Measurements from ENCODE around the gene RPL7A. TPM values are rescaled to one million over a fixed set of nuclear protein-coding genes. Genes with fewer than 3 reads are reported as not detected.
"Not testable (repeated sequence)": the region's sequence is repeated elsewhere in the genome, so short reads cannot be mapped to it uniquely, and the experiment has no call there.

The RPL7A gene
- polyA plus RNA-seq, 2 donors = 2,052 to 3,524 TPM

DNA sequence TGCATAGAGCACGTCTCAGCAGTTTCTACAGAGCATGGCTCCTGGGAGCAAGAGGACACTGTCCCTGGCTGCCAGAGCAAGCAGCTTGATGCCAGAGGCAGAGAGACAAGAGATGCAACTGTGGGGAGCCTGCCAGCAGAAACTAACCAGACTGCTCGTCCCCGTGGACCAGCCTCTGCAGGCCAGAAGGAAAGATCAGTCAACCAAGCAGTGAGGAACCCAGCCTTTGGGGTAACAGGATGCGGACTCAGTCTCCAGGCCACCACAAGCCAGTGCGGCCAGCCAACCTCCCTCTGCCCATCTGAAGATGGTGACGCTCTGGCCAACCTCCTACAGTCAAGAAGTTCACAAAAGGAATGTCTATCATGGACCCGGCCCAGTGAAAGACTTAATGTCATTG is 24.1 kb downstream of the RPL7A start:
- Histone ChIP-seq H3K27me3 (ENCODE audit: control insufficient read depth in 1 of 2, insufficient read depth in 2 of 2, low read length in 2 of 2) (no peaks in the 10 kb centered on the region), H3K4me3 (ENCODE audit: low read depth in 1 of 2, low read length in 2 of 2) (no peak overlapping the region), H3K9me3 (ENCODE audit: control insufficient read depth in 2 of 2, insufficient read depth in 1 of 2, low read depth in 1 of 2, low read length in 1 of 2) (no peaks in the 10 kb centered on the region), H3K36me3 (ENCODE audit: control insufficient read depth in 2 of 2, insufficient read depth in 2 of 2, low read length in 1 of 2) (peaks cover 0 to 27% of the 10 kb centered on the region in 2 donors), H3K4me1 (ENCODE audit: control insufficient read depth in 2 of 2, insufficient read depth in 2 of 2, low read length in 1 of 2) (peaks cover 13 to 39% of the 10 kb centered on the region in 2 donors), H3K27ac (ENCODE audit: low read depth in 2 of 2, low read length in 1 of 2) (peak overlapping the region in 1 of 2 donors; percentile 72)
- WGBS, 2 donors = 57 to 61% methylated on average over 7 of the region's 7 CpGs

DNA sequence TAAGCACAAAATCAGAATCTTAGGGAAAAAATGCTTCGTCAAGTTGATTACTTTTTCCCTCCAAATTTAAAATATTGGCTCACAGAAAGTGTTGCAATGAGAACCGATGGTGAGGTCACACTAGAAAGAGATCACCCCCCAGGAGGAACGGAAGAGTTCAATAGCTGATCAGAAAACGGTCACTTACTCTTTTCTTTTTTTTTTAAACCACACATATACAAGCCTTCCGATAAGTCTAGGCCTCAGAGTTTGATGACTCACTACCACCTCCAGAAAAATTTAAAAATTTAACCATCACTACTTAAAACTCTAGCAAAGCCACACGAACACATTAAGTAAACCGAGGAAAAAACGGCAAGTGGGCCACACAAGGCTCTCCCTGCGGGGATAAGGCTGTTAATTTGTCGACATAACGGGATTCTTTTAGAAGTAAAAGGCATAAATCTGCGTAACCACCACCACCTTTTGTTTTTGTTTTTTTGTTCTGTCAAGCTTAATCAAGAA is 26.6 kb downstream of the RPL7A start:
- H3K4me3 ChIP-seq (ENCODE audit: low read depth in 1 of 2, low read length in 2 of 2) = peak overlapping the region; percentile 87 to 93
- no peaks in the 10 kb centered on the region for H3K9me3 ChIP-seq (ENCODE audit: control insufficient read depth in 2 of 2, insufficient read depth in 1 of 2, low read depth in 1 of 2, low read length in 1 of 2)
- no peaks in the 10 kb centered on the region for H3K27me3 ChIP-seq (ENCODE audit: control insufficient read depth in 1 of 2, insufficient read depth in 2 of 2, low read length in 2 of 2)
- H3K4me1 ChIP-seq (ENCODE audit: control insufficient read depth in 2 of 2, insufficient read depth in 2 of 2, low read length in 1 of 2) = peaks cover 8 to 30% of the 10 kb centered on the region in 2 donors
- H3K27ac ChIP-seq (ENCODE audit: low read depth in 2 of 2, low read length in 1 of 2) = peak overlapping the region; percentile 50 to 97
- H3K36me3 ChIP-seq (ENCODE audit: control insufficient read depth in 2 of 2, insufficient read depth in 2 of 2, low read length in 1 of 2) = peaks cover 0 to 14% of the 10 kb centered on the region in 2 donors
- WGBS, 2 donors = 10 to 11% methylated on average over 12 of the region's 12 CpGs

DNA sequence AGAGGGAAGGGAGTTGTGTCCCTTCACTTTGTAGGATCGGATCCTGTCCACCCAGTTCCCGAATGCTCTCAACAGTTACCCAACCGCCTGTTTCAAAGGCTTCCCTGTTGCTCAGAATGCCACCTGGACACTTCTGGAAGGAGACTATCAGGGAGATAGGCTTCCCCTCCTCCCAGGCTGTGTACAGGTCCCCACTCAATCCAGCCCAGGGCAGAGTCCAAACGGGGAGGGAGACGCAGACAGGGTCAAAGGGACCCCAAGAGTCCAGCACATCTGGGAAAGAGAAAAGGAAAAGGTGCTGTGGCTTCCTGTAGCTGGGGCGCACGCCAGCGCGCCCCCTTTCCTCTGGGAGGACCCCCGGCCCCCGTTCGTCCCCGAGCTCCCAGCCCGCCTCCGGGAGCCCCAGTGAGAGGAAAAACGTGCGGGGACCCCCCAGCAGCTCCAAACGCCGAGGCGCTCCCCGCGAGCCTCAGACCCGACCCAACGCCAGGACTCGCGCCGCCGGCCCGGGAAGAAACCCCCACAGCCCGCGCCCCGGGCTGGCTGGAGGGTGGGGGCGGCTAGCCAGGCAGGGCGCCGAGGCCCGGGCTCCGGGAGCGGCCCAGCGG is 27.2 kb downstream of the RPL7A start:
- H3K4me3 ChIP-seq (ENCODE audit: low read depth in 1 of 2, low read length in 2 of 2) = peak overlapping the region; percentile 87 to 93
- H3K9me3 ChIP-seq (ENCODE audit: control insufficient read depth in 2 of 2, insufficient read depth in 1 of 2, low read depth in 1 of 2, low read length in 1 of 2) = no peaks in the 10 kb centered on the region
- peaks cover 0 to 10% of the 10 kb centered on the region in 2 donors for H3K36me3 ChIP-seq (ENCODE audit: control insufficient read depth in 2 of 2, insufficient read depth in 2 of 2, low read length in 1 of 2)
- peaks cover 8 to 30% of the 10 kb centered on the region in 2 donors for H3K4me1 ChIP-seq (ENCODE audit: control insufficient read depth in 2 of 2, insufficient read depth in 2 of 2, low read length in 1 of 2)
- H3K27ac ChIP-seq (ENCODE audit: low read depth in 2 of 2, low read length in 1 of 2) = peak overlapping the region; percentile 97 to 98
- WGBS, 2 donors = 1% methylated on average over 28 to 39 of the region's 39 CpGs
- no peaks in the 10 kb centered on the region for H3K27me3 ChIP-seq (ENCODE audit: control insufficient read depth in 1 of 2, insufficient read depth in 2 of 2, low read length in 2 of 2)

- peaks cover 0 to 7% of the 10 kb centered on the region in 2 donors for H3K36me3 ChIP-seq (ENCODE audit: control insufficient read depth in 2 of 2, insufficient read depth in 2 of 2, low read length in 1 of 2)
- H3K9me3 ChIP-seq (ENCODE audit: control insufficient read depth in 2 of 2, insufficient read depth in 1 of 2, low read depth in 1 of 2, low read length in 1 of 2) = no peaks in the 10 kb centered on the region
- peak within 1 kb of the TSS; percentile 97 to 98 for H3K27ac ChIP-seq (ENCODE audit: low read depth in 2 of 2, low read length in 1 of 2)
- H3K27me3 ChIP-seq (ENCODE audit: control insufficient read depth in 1 of 2, insufficient read depth in 2 of 2, low read length in 2 of 2) = no peaks in the 10 kb centered on the region
- 1% methylated on average over 84 to 120 of the region's 120 CpGs for WGBS, 2 donors
- H3K4me1 ChIP-seq (ENCODE audit: control insufficient read depth in 2 of 2, insufficient read depth in 2 of 2, low read length in 1 of 2) = peaks cover 8 to 30% of the 10 kb centered on the region in 2 donors
- H3K4me3 ChIP-seq (ENCODE audit: low read depth in 1 of 2, low read length in 2 of 2) = peak within 1 kb of the TSS; percentile 87 to 93
Observed at GRCh38 chr9:133375724-133376654, 28.0 kb downstream of the RPL7A start, which contains the start of the genes STKLD1 and SURF4. Gene STKLD1 (plus strand): TSS chr9:133376366. CDS start chr9:133376474, 108 bp downstream. Gene SURF4 (minus strand): TSS chr9:133376060. CDS start chr9:133375969, 91 bp downstream.

DNA sequence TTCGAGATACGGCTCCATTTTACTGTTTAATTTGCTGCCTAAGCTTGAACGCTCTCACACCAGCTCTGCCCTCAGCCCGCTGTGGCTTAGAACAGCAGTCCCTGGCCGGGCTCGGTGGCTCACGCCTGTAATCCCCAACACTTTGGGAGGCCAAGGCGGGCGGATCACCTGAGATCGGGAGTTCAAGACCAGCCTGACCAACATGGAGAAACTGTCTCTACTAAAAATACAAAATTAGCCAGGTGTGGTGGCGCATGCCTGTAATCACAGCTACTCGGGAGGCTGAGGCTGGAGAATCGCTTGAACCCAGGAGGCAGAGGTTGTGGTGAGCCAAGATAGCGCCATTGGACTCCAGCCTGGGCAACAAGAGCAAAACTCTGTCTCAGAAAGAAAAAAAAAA is 29.3 kb downstream of the RPL7A start:
- H3K4me3 ChIP-seq (ENCODE audit: low read depth in 1 of 2, low read length in 2 of 2); H3K9me3 ChIP-seq (ENCODE audit: control insufficient read depth in 2 of 2, insufficient read depth in 1 of 2, low read depth in 1 of 2, low read length in 1 of 2); H3K27ac ChIP-seq (ENCODE audit: low read depth in 2 of 2, low read length in 1 of 2); H3K27me3 ChIP-seq (ENCODE audit: control insufficient read depth in 1 of 2, insufficient read depth in 2 of 2, low read length in 2 of 2); H3K36me3 ChIP-seq (ENCODE audit: control insufficient read depth in 2 of 2, insufficient read depth in 2 of 2, low read length in 1 of 2): not testable (repeated sequence)
- WGBS, 2 donors = 88 to 89% methylated on average over 14 of the region's 14 CpGs
- H3K4me1 ChIP-seq (ENCODE audit: control insufficient read depth in 2 of 2, insufficient read depth in 2 of 2, low read length in 1 of 2) = peaks cover 6 to 18% of the 10 kb centered on the region in 2 donors

- 55 to 61% methylated on average over 6 of the region's 6 CpGs for WGBS, 2 donors
- H3K9me3 ChIP-seq (ENCODE audit: control insufficient read depth in 2 of 2, insufficient read depth in 1 of 2, low read depth in 1 of 2, low read length in 1 of 2) = peaks cover 0 to 2% of the 10 kb centered on the region in 2 donors
- H3K27me3 ChIP-seq (ENCODE audit: control insufficient read depth in 1 of 2, insufficient read depth in 2 of 2, low read length in 2 of 2) = no peaks in the 10 kb centered on the region
- H3K4me1 ChIP-seq (ENCODE audit: control insufficient read depth in 2 of 2, insufficient read depth in 2 of 2, low read length in 1 of 2) = peaks cover 6 to 14% of the 10 kb centered on the region in 2 donors
- peak overlapping the region in 1 of 2 donors; percentile 69 for H3K27ac ChIP-seq (ENCODE audit: low read depth in 2 of 2, low read length in 1 of 2)
- peaks cover 0 to 4% of the 10 kb centered on the region in 2 donors for H3K36me3 ChIP-seq (ENCODE audit: control insufficient read depth in 2 of 2, insufficient read depth in 2 of 2, low read length in 1 of 2)
- H3K4me3 ChIP-seq (ENCODE audit: low read depth in 1 of 2, low read length in 2 of 2) = no peak overlapping the region
Observed at GRCh38 chr9:133377721-133378216, 29.8 kb downstream of the RPL7A start.

- Histone ChIP-seq H3K36me3 (ENCODE audit: control insufficient read depth in 2 of 2, insufficient read depth in 2 of 2, low read length in 1 of 2) (no peaks in the 10 kb centered on the region), H3K27ac (ENCODE audit: low read depth in 2 of 2, low read length in 1 of 2) (peak overlapping the region in 1 of 2 donors; percentile 69)
Observed at GRCh38 chr9:133378408-133378962, 30.5 kb downstream of the RPL7A start.

GRCh38 chr9:133379153-133380086 is 31.4 kb downstream of the RPL7A start:
- WGBS, 2 donors = 85 to 89% methylated on average over 14 of the region's 14 CpGs
- H3K9me3 ChIP-seq (ENCODE audit: control insufficient read depth in 2 of 2, insufficient read depth in 1 of 2, low read depth in 1 of 2, low read length in 1 of 2) = peaks cover 0 to 3% of the 10 kb centered on the region in 2 donors
- H3K4me3 ChIP-seq (ENCODE audit: low read depth in 1 of 2, low read length in 2 of 2) = no peak overlapping the region
- H3K27ac ChIP-seq (ENCODE audit: low read depth in 2 of 2, low read length in 1 of 2) = peak overlapping the region in 1 of 2 donors; percentile 69
- H3K4me1 ChIP-seq (ENCODE audit: control insufficient read depth in 2 of 2, insufficient read depth in 2 of 2, low read length in 1 of 2) = peaks cover 6 to 12% of the 10 kb centered on the region in 2 donors
- no peaks in the 10 kb centered on the region for H3K36me3 ChIP-seq (ENCODE audit: control insufficient read depth in 2 of 2, insufficient read depth in 2 of 2, low read length in 1 of 2)
- no peaks in the 10 kb centered on the region for H3K27me3 ChIP-seq (ENCODE audit: control insufficient read depth in 1 of 2, insufficient read depth in 2 of 2, low read length in 2 of 2)

More at GRCh38 chr9:133378408-133378962, 30.5 kb downstream of the RPL7A start:
- peaks cover 6 to 12% of the 10 kb centered on the region in 2 donors for H3K4me1 ChIP-seq (ENCODE audit: control insufficient read depth in 2 of 2, insufficient read depth in 2 of 2, low read length in 1 of 2)
- 71 to 85% methylated on average over 1 of the region's 1 CpG for whole genome bisulfite sequencing, 2 donors
- H3K9me3 ChIP-seq (ENCODE audit: control insufficient read depth in 2 of 2, insufficient read depth in 1 of 2, low read depth in 1 of 2, low read length in 1 of 2) = peaks cover 0 to 3% of the 10 kb centered on the region in 2 donors
- H3K4me3 ChIP-seq (ENCODE audit: low read depth in 1 of 2, low read length in 2 of 2) = no peak overlapping the region
- no peaks in the 10 kb centered on the region for H3K27me3 ChIP-seq (ENCODE audit: control insufficient read depth in 1 of 2, insufficient read depth in 2 of 2, low read length in 2 of 2)
